Panc1 (cell line): ENCODE results near the gene PJA1. TPM values are rescaled to one million over a fixed set of nuclear protein-coding genes. Genes with fewer than 3 reads are reported as not detected.

ENCODE experiments used
- ATAC-seq: fragments of 200-7000 bp; cut with Tn5 transposase; 2 replicates; pipeline ENCODE4 v1.9.1; 2020; ENCODE audit warnings: mild to moderate bottlenecking, moderate library complexity
- BruUV-seq: library from RNA; stranded (reverse); fragments of 400-500 nt; replicated peaks from 2 replicates; lab custom pipeline; 2021; lab: Mats Ljungman, UMichigan
- CTCF ChIA-PET: fragments of 300-600 bp; sonication (Branson Sonifier 250); formaldehyde crosslinking; loops from one replicate; lab custom pipeline; 2022; ENCODE audit warnings: antibody characterized with exemption; lab: Charles Lee
- POLR2A ChIA-PET: fragments of 300-600 bp; sonication (Branson Sonifier 250); formaldehyde crosslinking; loops from one replicate; lab custom pipeline; 2022; ENCODE audit warnings: antibody characterized with exemption; lab: Charles Lee
- DNase-seq: peaks from one replicate; pipeline ENCODE4 v3.0.0-alpha.2; 2010; ENCODE audit warnings: low read depth, low spot score
- H3K27ac ChIP-seq: 2 replicates; pipeline ENCODE4 v1.5.1; 2011; ENCODE audit warnings: mild to moderate bottlenecking, low read length, inconsistent platforms
- H3K27me3 ChIP-seq: fragments of 200-500 bp; sonication (Bioruptor generic); 2 replicates; pipeline ENCODE4 v1.6.0; 2014; ENCODE audit warnings: low read length, inconsistent platforms; ENCODE audit not compliant: control insufficient read depth, insufficient read depth
- H3K36me3 ChIP-seq: fragments of 200-500 bp; sonication (Bioruptor generic); 2 replicates; pipeline ENCODE4 v1.5.1; 2014; ENCODE audit warnings: inconsistent platforms, mild to moderate bottlenecking, low read length, moderate library complexity; ENCODE audit not compliant: control insufficient read depth, insufficient read depth
- H3K4me1 ChIP-seq: 2 replicates; pipeline ENCODE4 v1.5.1; 2011; ENCODE audit warnings: inconsistent platforms, mild to moderate bottlenecking, low read length, moderate library complexity; ENCODE audit not compliant: control insufficient read depth, insufficient read depth
- H3K4me3 ChIP-seq, 2 experiments: 2 replicates each; pipeline ENCODE4 v1.5.1; 2011 to 2012; ENCODE audit warnings: low read depth in 2 of 2, low read length in 2 of 2, mild to moderate bottlenecking in 2 of 2, inconsistent platforms in 1 of 2, moderate library complexity in 1 of 2
- H3K9me3 ChIP-seq: fragments of 200-500 bp; sonication (Bioruptor generic); 2 replicates; pipeline ENCODE4 v1.5.1; 2014; ENCODE audit warnings: low read depth, mild to moderate bottlenecking, inconsistent platforms, low read length, moderate library complexity; ENCODE audit not compliant: control insufficient read depth, insufficient read depth
- CTCF ChIP-seq: fragments of 450-650 bp; IDR thresholded peaks from 2 replicates; pipeline ENCODE4 v1.5.1; 2017; ENCODE audit warnings: mild to moderate bottlenecking
- POLR2AphosphoS5 ChIP-seq: IDR thresholded peaks from 2 replicates; pipeline ENCODE4 v1.6.1; 2012; ENCODE audit warnings: mild to moderate bottlenecking, low read depth, low read length, moderate library complexity
- REST ChIP-seq, 2 experiments: IDR thresholded peaks; 2 replicates each; pipeline ENCODE4 v1.6.1; 2011 to 2012; ENCODE audit warnings: low read depth in 2 of 2, control low read depth in 1 of 2, low read length in 1 of 2, mild to moderate bottlenecking in 1 of 2, moderate library complexity in 1 of 2; ENCODE audit not compliant: insufficient read depth in 1 of 2
- SIN3A ChIP-seq: IDR thresholded peaks from 2 replicates; pipeline ENCODE4 v1.6.1; 2012; ENCODE audit warnings: low read depth, mild to moderate bottlenecking, low read length, moderate library complexity, borderline replicate concordance; ENCODE audit not compliant: insufficient read depth
- TCF7L2 ChIP-seq: IDR thresholded peaks from 2 replicates; pipeline ENCODE4 v1.6.1; 2011; ENCODE audit warnings: mild to moderate bottlenecking, low read depth, low read length, inconsistent platforms
- in situ Hi-C: cut with HindIII; loops from 2 replicates; pipeline ENCODE4 v1.10.0; 2016; ENCODE audit warnings: low sequenced_read_pairs, low pct_unique_long_range_greater_than_20kb
- intact Hi-C: fragments of 100-400 bp; cut with micrococcal nuclease; formaldehyde crosslinking; loops from one replicate; pipeline ENCODE4 v1.10.0; 2022; ENCODE audit not compliant: unreplicated experiment
- total RNA-seq: library from RNA; stranded (reverse); gene quantifications from one replicate; pipeline ENCODE4 v1.2.1, GENCODE V29; 2021; ENCODE audit not compliant: unreplicated experiment

Gene PJA1
- total RNA-seq, 1 experiment from 2014 or later = 11.8 TPM

GRCh38 chrX:69185141-69185540 is 19.9 kb upstream of the PJA1 start:
- intact Hi-C loops (no loop called here), in situ Hi-C loops (no loop called here)
- Histone ChIP-seq H3K36me3 (no peaks in the 10 kb centered on the region), H3K4me1 (no peaks in the 10 kb centered on the region), H3K4me3 (no peak overlapping the region), H3K27ac (no peak overlapping the region), H3K27me3 (no peaks in the 10 kb centered on the region), H3K9me3 (no peaks in the 10 kb centered on the region)
- ChIA-PET CTCF (no interaction called here), POLR2A (no interaction called here)
- DNase-seq (no peak), ATAC-seq (no peak)
- TF ChIP-seq SIN3A (no peak), POLR2AphosphoS5 (no peak), REST (IDR thresholded peaks at IDR 0.05; ENCODE audit: insufficient read depth in 1 of 2, low read depth in 2 of 2, low read length in 1 of 2) (no peak), CTCF (no peak)
- no TSS peak for BruUV-seq

- intact Hi-C loops (no loop called here), in situ Hi-C loops (no loop called here)
- BruUV-seq = no TSS peak
- TF ChIP-seq TCF7L2 (no peak), REST (IDR thresholded peaks at IDR 0.05; ENCODE audit: insufficient read depth in 1 of 2, low read depth in 2 of 2, low read length in 1 of 2) (no peak), SIN3A (no peak), POLR2AphosphoS5 (no peak), CTCF (no peak)
- DNase-seq = no peak
- ChIA-PET POLR2A (no interaction called here), CTCF (no interaction called here)
- no peak for ATAC-seq
- Histone ChIP-seq H3K9me3 (no peaks in the 10 kb centered on the region), H3K27ac (no peak overlapping the region), H3K4me1 (no peaks in the 10 kb centered on the region), H3K4me3 (no peak overlapping the region), H3K36me3 (no peaks in the 10 kb centered on the region), H3K27me3 (no peaks in the 10 kb centered on the region)
These were observed 17.6 kb upstream of the PJA1 start for GRCh38 chrX:69182818-69183380.
